ENCODE results near the gene A1BG.
"Not testable (repeated sequence)": the region's sequence is repeated elsewhere in the genome, so short reads cannot be mapped to it uniquely, and the experiment has no call there.

The A1BG gene

GRCh38 chr19:58385313-58385890, 32.1 kb upstream of the A1BG start:
- H3K9ac ChIP-seq (ENCODE audit: low read depth, low read length), result peak overlapping the region; percentile 99
- H3K9me3 ChIP-seq (ENCODE audit: insufficient read depth, low read depth, low read length), result no peaks in the 10 kb centered on the region
- 88% methylated on average over 9 of the region's 9 CpGs for WGBS
- peaks cover 21% of the 10 kb centered on the region for H3K36me3 ChIP-seq (ENCODE audit: insufficient read depth, low read length)
- H3K27me3 ChIP-seq (ENCODE audit: insufficient read depth, low read length), result no peaks in the 10 kb centered on the region
- peaks cover 15% of the 10 kb centered on the region for H3K4me1 ChIP-seq (ENCODE audit: insufficient read depth, low read length)
- H3K27ac ChIP-seq (ENCODE audit: low read depth, low read length), result peak overlapping the region; percentile 100
- H3K4me3 ChIP-seq (ENCODE audit: low read length), result peak overlapping the region; percentile 80

GRCh38 chr19:58382997-58383603, 29.8 kb upstream of the A1BG start:
- Histone ChIP-seq H3K4me1 (ENCODE audit: insufficient read depth, low read length) (peaks cover 12% of the 10 kb centered on the region), H3K27me3 (ENCODE audit: insufficient read depth, low read length) (no peaks in the 10 kb centered on the region), H3K27ac (ENCODE audit: low read depth, low read length) (no peak overlapping the region), H3K36me3 (ENCODE audit: insufficient read depth, low read length) (peaks cover 2% of the 10 kb centered on the region), H3K4me3 (ENCODE audit: low read length) (no peak overlapping the region), H3K9me3 (ENCODE audit: insufficient read depth, low read depth, low read length) (no peaks in the 10 kb centered on the region), H3K9ac (ENCODE audit: low read depth, low read length) (no peak overlapping the region)
- WGBS, result 87% methylated on average over 6 of the region's 6 CpGs

DNA sequence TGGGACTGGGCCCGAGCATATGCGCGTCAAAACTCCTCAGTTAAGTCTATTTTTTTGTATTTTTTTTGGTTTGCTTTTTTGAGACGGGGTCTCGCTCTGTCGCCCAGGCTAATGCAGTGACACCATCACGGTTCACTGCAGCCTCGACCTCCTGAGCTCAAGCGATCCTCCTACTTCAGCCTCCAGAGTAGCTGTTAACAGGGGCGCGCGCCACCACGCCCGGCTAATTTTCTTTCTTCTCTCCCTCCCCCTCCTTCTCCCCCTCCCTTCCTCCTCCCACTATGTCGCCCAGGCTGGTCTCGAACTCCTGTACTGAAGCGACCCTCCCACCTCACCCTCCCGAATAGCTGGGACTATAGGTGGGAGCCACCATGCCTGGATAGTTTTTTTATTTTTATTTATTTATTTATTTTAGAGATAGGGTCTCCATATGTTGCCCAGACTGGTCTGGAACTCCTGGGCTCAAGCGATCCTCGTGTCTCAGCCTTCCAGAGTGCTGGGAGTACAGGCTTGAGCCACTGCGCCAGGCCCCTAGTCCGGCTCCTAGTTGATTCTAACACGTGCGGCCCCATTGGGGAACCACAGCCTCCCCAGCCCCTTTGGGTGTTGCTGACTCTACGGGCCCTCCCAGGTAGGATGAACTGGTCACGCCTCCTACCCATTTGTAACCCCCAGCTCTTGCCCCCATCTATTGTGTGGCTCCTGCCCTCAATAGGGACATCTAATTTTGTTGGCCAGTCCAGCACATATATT, 28.3 kb upstream of the A1BG start:
- H3K36me3 ChIP-seq (ENCODE audit: insufficient read depth, low read length), result no peaks in the 10 kb centered on the region
- peaks cover 9% of the 10 kb centered on the region for H3K4me1 ChIP-seq (ENCODE audit: insufficient read depth, low read length)
- peak overlapping the region; percentile 91 for H3K4me3 ChIP-seq (ENCODE audit: low read length)
- H3K27me3 ChIP-seq (ENCODE audit: insufficient read depth, low read length), result no peaks in the 10 kb centered on the region
- no peak overlapping the region for H3K27ac ChIP-seq (ENCODE audit: low read depth, low read length)
- 0 out of 2 replicates have a peak overlapping the region, but pooled peaks have one; percentile 7 for H3K9ac ChIP-seq (ENCODE audit: low read depth, low read length)
- WGBS, result 44% methylated on average over 26 of the region's 26 CpGs
- H3K9me3 ChIP-seq (ENCODE audit: insufficient read depth, low read depth, low read length), result no peaks in the 10 kb centered on the region

- WGBS, result under 1% methylated on average over 83 of the region's 83 CpGs
- H3K9ac ChIP-seq (ENCODE audit: low read depth, low read length), result peak within 1 kb of the TSS; percentile 88
- no peaks in the 10 kb centered on the region for H3K36me3 ChIP-seq (ENCODE audit: insufficient read depth, low read length)
- peak within 1 kb of the TSS; percentile 91 for H3K4me3 ChIP-seq (ENCODE audit: low read length)
- H3K27me3 ChIP-seq (ENCODE audit: insufficient read depth, low read length), result no peaks in the 10 kb centered on the region
- peak within 1 kb of the TSS; percentile 86 for H3K27ac ChIP-seq (ENCODE audit: low read depth, low read length)
- no peaks in the 10 kb centered on the region for H3K9me3 ChIP-seq (ENCODE audit: insufficient read depth, low read depth, low read length)
- peaks cover 7% of the 10 kb centered on the region for H3K4me1 ChIP-seq (ENCODE audit: insufficient read depth, low read length)
Measured at GRCh38 chr19:58380662-58381459, 27.6 kb upstream of the A1BG start, which contains the start of gene ZNF837. Gene ZNF837 (minus strand): TSS chr19:58381030. CDS start chr19:58369332, 11,698 bp downstream.

DNA sequence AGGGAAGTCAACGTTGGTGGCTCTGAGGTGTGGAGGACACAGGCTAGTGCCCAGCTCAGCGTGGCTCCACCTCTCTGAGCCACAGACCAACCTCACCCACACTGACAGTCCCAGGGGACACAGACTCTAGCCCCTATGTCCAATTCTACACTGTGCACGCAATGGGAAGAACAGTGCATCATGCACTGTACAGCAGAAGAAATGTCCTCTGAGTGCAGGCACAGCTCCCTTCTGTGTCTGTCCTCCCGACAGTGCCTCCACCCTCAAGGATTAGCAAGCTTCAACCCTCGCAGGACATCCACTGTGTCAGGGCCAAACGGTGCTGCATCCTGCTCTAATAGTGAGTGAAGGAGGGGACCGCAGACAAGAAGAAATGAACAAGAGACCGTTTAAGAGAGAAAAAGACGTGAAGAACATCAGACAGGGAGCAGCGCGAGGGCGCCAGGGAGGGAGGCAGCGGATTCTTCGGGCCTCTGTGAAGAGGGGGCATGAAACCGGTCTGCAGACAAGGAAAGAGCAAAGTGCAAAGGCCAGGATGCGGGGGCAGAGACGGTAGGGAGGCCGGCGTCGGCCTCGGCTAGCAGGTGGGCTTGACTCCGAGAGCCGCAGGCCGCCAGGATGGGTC, 26.9 kb upstream of the A1BG start:
- Histone ChIP-seq H3K4me3 (ENCODE audit: low read length) (peak overlapping the region; percentile 91), H3K4me1 (ENCODE audit: insufficient read depth, low read length) (no peaks in the 10 kb centered on the region; the same call in none of the 2 replicates), H3K9ac (ENCODE audit: low read depth, low read length) (peak overlapping the region; percentile 88), H3K27ac (ENCODE audit: low read depth, low read length) (peak overlapping the region; percentile 86), H3K9me3 (ENCODE audit: insufficient read depth, low read depth, low read length) (no peaks in the 10 kb centered on the region), H3K27me3 (ENCODE audit: insufficient read depth, low read length) (no peaks in the 10 kb centered on the region), H3K36me3 (ENCODE audit: insufficient read depth, low read length) (no peaks in the 10 kb centered on the region)
- 11% methylated on average over 24 of the region's 24 CpGs for WGBS

DNA sequence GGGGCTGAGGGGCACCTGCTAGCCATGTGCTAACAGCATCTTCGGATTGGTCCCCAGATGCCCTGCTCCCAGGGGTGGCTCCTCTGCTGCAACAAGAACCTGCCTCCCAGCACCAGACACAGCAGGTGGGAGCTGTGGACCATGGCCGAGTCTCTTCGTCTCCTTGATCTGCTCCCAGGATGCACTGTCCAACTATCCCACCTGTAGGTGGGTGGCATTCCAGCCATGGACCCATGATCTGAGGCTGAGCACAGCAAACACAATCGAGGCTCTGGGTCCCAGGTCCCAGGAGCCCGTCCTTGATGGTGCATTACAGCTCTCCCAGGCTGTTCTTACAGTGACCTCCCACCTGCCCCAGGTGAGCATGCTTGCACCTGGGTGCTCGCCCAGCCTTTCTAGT, 26.0 kb upstream of the A1BG start:
- Histone ChIP-seq H3K4me3 (ENCODE audit: low read length) (no peak overlapping the region), H3K9ac (ENCODE audit: low read depth, low read length) (no peak overlapping the region), H3K27me3 (ENCODE audit: insufficient read depth, low read length) (no peaks in the 10 kb centered on the region), H3K27ac (ENCODE audit: low read depth, low read length) (no peak overlapping the region), H3K36me3 (ENCODE audit: insufficient read depth, low read length) (no peaks in the 10 kb centered on the region), H3K4me1 (ENCODE audit: insufficient read depth, low read length) (no peaks in the 10 kb centered on the region), H3K9me3 (ENCODE audit: insufficient read depth, low read depth, low read length) (no peaks in the 10 kb centered on the region)
- WGBS, result 93% methylated on average over 6 of the region's 6 CpGs

DNA sequence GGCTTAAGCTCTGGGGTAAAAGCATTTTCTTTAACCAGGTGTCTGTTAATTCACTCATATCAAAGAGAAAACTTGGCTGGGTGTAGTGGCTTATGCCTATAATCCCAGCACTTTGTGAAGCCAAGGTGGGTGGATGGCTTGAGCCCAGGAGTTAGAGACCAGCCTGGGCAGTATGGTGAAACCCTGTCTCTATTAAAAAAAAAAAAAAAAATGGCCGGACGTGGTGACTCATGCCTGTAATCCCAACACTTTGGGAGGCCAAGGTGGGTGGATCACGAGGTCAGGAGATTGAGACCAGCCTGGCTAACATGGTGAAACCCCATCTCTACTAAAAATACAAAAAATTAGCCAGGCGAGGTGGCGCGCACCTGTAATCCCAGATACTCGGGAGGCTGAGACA, 23.4 kb upstream of the A1BG start:
- 80% methylated on average over 7 of the region's 7 CpGs for WGBS

DNA sequence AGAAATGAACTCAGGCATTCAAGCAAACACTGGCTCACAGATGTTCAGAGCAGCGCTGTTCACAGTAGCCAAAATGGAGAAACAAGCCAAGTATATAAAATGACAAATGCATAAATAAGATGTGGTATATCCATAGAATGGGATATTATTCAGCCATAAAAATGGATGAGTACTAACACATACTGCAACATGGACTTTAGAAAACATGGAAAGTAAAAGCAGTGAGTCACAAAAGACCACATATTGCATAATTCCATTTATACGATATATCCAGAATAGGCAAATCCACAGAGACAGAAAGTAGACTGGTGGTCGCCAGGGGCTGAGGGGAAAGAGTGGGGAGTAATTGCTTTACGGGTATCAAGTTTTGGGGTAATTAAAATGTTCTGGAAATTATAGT, 20.9 kb upstream of the A1BG start:
- H3K27me3 ChIP-seq (ENCODE audit: insufficient read depth, low read length), result no peaks in the 10 kb centered on the region
- no peaks in the 10 kb centered on the region for H3K9me3 ChIP-seq (ENCODE audit: insufficient read depth, low read depth, low read length)
- no peak overlapping the region for H3K27ac ChIP-seq (ENCODE audit: low read depth, low read length)
- 97% methylated on average over 4 of the region's 4 CpGs for WGBS
- no peak overlapping the region for H3K4me3 ChIP-seq (ENCODE audit: low read length)
- H3K4me1 ChIP-seq (ENCODE audit: insufficient read depth, low read length), result no peaks in the 10 kb centered on the region
- no peak overlapping the region for H3K9ac ChIP-seq (ENCODE audit: low read depth, low read length)
- no peaks in the 10 kb centered on the region for H3K36me3 ChIP-seq (ENCODE audit: insufficient read depth, low read length)

More for the DNA sequence above, 23.4 kb upstream of the A1BG start:
- H3K27ac ChIP-seq (ENCODE audit: low read depth, low read length); H3K4me3 ChIP-seq (ENCODE audit: low read length); H3K27me3 ChIP-seq (ENCODE audit: insufficient read depth, low read length); H3K9me3 ChIP-seq (ENCODE audit: insufficient read depth, low read depth, low read length); H3K9ac ChIP-seq (ENCODE audit: low read depth, low read length); H3K4me1 ChIP-seq (ENCODE audit: insufficient read depth, low read length); H3K36me3 ChIP-seq (ENCODE audit: insufficient read depth, low read length): not testable (repeated sequence)

GRCh38 chr19:58372311-58373133, 19.2 kb upstream of the A1BG start:
- WGBS, result 79% methylated on average over 15 of the region's 15 CpGs
- Histone ChIP-seq H3K27me3 (ENCODE audit: insufficient read depth, low read length) (no peaks in the 10 kb centered on the region), H3K4me3 (ENCODE audit: low read length) (no peak overlapping the region), H3K9me3 (ENCODE audit: insufficient read depth, low read depth, low read length) (no peaks in the 10 kb centered on the region), H3K27ac (ENCODE audit: low read depth, low read length) (no peak overlapping the region), H3K36me3 (ENCODE audit: insufficient read depth, low read length) (no peaks in the 10 kb centered on the region), H3K4me1 (ENCODE audit: insufficient read depth, low read length) (no peaks in the 10 kb centered on the region), H3K9ac (ENCODE audit: low read depth, low read length) (no peak overlapping the region)
